Activated CD4-positive, alpha-beta T cell treated with anti-CD3 and anti-CD28 coated beads, Interleukin-2, amount 10 ng/mL, durations not matched to agents 7 days and 5 days (primary cell): ENCODE measurements around the gene ODC1. TPM values are rescaled to one million over a fixed set of nuclear protein-coding genes. Genes with fewer than 3 reads are reported as not detected.
"Not testable (repeated sequence)": the region's sequence is repeated elsewhere in the genome, so short reads cannot be mapped to it uniquely, and the experiment has no call there.

Experiments
- CTCF ChIA-PET: fragments of 350-600 bp; sonication (Branson Sonifier 250); formaldehyde crosslinking; loops from one replicate; lab custom pipeline; 2021; ENCODE audit warnings: antibody characterized with exemption; lab: Charles Lee
- POLR2A ChIA-PET: fragments of 350-600 bp; sonication (Branson Sonifier 250); formaldehyde crosslinking; loops from one replicate; lab custom pipeline; 2021; ENCODE audit warnings: antibody characterized with exemption; lab: Charles Lee
- DNase-seq: peaks from one replicate; pipeline ENCODE4 v3.0.0-alpha.2; 2020
- H3K27ac Mint-ChIP-seq: one replicate; pipeline ENCODE4 v1.8.0; 2021; ENCODE audit warnings: mild to moderate bottlenecking, moderate library complexity, mixed read lengths
- H3K27me3 Mint-ChIP-seq: one replicate; pipeline ENCODE4 v1.8.0; 2021; ENCODE audit warnings: mixed read lengths
- H3K36me3 Mint-ChIP-seq: one replicate; pipeline ENCODE4 v1.8.0; 2021; ENCODE audit warnings: low read depth, mixed read lengths
- H3K4me1 Mint-ChIP-seq: one replicate; pipeline ENCODE4 v1.8.0; 2021; ENCODE audit warnings: mixed read lengths
- H3K4me3 Mint-ChIP-seq: one replicate; pipeline ENCODE4 v1.8.0; 2021; ENCODE audit warnings: mild to moderate bottlenecking, moderate library complexity, mixed read lengths
- H3K9me3 Mint-ChIP-seq: one replicate; pipeline ENCODE4 v1.8.0; 2021; ENCODE audit warnings: mixed read lengths
- total RNA-seq, 2 experiments: library from RNA; stranded (reverse); gene quantifications; one replicate each; pipeline ENCODE4 v1.2.3, GENCODE V29; 2021

The ODC1 gene
- 10 to 100 TPM; 47.1 to 50.3 TPM for total RNA-seq

DNA sequence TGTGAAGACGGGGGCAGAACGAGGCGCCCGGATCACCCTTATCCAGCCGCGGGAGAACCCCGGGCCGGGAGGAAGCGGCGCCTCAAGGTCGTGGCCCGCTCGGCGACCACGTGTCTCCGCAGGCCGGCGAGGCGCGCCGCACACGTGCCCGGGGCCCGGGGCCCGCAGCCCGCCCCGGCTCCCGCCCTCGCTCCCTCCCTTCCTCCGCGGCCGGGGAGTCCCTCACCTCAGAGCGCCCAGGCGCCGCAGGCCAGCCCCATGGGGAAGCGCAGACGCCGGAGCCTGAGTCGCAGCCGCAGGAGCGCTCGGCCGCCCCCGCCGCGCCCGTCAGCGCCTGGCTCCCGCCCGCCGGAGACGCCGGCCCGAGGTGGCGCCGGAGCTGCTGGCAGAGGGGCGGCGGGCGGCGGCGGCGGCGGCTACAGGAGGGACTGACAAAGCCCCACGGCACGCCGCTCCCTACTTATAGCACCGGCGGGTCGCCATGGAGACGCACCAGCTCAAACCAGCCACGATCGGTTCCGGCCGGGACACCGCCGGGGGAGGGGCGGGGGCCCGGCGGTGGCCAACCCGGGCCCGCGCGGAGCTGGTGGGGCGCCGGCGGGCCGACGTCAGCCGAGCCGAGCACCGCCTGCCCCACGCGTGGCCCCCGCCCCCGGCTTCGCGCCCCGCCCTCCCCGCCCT, at the start of gene ODC1:
TSS of gene ODC1 (minus strand) at position 433 of the 681 bp plus-strand sequence. CDS start 3,295 bp downstream, outside the sequence.
- peak; percentile 97 for DNase-seq
- Mint-ChIP-seq H3K27me3 (no peaks in the 10 kb centered on the region), H3K4me1 (peaks cover 51% of the 10 kb centered on the region), H3K27ac (peak within 1 kb of the TSS; percentile 97), H3K9me3 (no peaks in the 10 kb centered on the region), H3K36me3 (peaks cover 23% of the 10 kb centered on the region), H3K4me3 (peak within 1 kb of the TSS; percentile 91)
- ChIA-PET POLR2A (interaction anchor here (0.6 kb wide), 1 partner anchor 230 kb away, joined by 9 read pairs; no protein-coding TSS in a partner anchor), CTCF (interaction anchor here (0.6 to 6.3 kb wide), 7 partner anchors 9 to 324 kb away, joined by 3 to 55 read pairs (median 4); no protein-coding TSS in a partner anchor)

DNA sequence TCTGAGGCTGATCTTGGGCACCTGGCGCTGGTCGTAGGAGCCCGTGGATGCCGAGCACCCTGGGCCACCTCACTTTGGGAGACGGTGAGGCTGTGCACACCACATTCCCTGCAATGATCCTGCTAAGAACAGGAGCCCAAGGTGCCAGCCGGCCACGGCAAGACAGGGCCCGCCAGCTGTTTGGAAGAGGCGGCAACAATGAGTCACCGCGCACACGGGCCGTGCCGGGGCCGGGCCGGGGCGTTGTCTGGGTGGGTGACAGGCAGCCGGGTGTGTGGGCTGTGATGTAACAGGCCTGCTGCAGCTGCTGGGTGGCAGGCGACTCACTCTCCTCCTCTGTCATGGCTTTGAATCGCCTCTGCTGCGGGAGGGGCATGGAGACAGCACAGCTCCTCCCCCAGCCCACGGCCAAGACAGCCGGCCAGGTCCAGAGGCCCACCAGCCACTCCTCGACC, 49.7 kb upstream of the ODC1 start:
- Mint-ChIP-seq H3K27ac (no peak overlapping the region), H3K4me3 (no peak overlapping the region), H3K9me3 (no peaks in the 10 kb centered on the region), H3K36me3 (no peaks in the 10 kb centered on the region), H3K27me3 (peaks cover 23% of the 10 kb centered on the region), H3K4me1 (peaks cover 27% of the 10 kb centered on the region)
- ChIA-PET POLR2A (no interaction called here), CTCF (interaction anchor here (0.9 to 1.1 kb wide), 3 partner anchors 14 to 48 kb away, joined by 3 read pairs; no protein-coding TSS in a partner anchor)
- peak; percentile 29 for DNase-seq

DNA sequence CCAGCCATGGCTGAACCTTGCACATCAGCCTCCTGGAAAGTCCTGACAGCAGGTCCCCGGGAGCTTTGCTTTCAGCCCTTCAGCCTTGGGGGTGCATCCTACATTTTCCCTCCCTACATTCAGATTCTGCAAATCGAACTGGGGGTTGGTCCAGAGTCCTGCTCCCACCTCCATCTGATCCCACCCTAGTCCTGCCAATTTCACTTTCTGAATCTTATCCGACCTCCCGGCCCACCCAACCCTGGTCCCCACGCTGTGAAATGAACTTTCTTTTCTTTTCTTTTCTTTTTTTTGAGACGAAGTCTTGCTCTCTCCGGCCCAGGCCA, 47.8 kb upstream of the ODC1 start:
- H3K9me3 Mint-ChIP-seq, result peaks cover 2% of the 10 kb centered on the region
- DNase-seq, result no peak
- H3K4me3 Mint-ChIP-seq, result no peak overlapping the region
- POLR2A ChIA-PET, result no interaction called here
- H3K27ac Mint-ChIP-seq, result no peak overlapping the region
- peaks cover 23% of the 10 kb centered on the region for H3K27me3 Mint-ChIP-seq
- H3K4me1 Mint-ChIP-seq, result peaks cover 29% of the 10 kb centered on the region
- H3K36me3 Mint-ChIP-seq, result no peaks in the 10 kb centered on the region
- CTCF ChIA-PET, result interaction anchor here (1.3 kb wide), 1 partner anchor 8 kb away, joined by 3 read pairs; no protein-coding TSS in a partner anchor

DNA sequence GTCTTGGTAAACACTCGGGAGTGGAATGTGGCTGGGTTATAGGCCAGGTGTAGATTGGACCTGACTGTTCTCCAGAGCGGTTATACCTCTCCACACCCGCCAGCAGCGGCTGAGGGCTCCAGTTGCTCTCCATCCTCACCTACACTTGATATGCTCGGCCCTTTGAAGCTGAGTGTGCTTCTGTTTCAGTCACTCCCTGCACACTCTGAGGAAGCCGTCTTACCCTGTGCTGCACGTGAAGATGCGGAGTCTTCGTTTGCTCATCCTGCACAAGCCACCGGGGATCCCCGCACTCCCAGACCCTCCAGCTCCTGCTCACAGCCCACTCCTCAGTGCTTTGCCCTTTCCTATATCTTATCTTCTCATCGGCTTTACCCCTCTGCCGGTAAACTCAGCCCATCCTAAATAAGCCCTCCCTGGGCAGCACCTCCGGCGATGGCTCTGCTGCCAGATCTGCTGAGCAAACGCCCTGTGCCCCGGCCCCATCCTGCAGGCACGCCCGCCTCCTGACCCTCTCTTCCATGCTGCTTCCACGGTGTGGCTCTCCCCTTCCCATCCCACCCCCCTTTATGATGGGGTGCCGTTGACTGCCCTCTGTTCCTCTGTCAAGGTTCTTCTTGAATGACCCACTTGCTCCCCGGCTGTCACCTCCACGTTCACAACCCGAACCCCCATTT, 47.3 kb upstream of the ODC1 start:
- Mint-ChIP-seq H3K9me3 (peaks cover 2% of the 10 kb centered on the region), H3K36me3 (no peaks in the 10 kb centered on the region), H3K4me3 (no peak overlapping the region), H3K27ac (peak overlapping the region; percentile 65), H3K4me1 (peaks cover 29% of the 10 kb centered on the region), H3K27me3 (peaks cover 23% of the 10 kb centered on the region)
- CTCF ChIA-PET, result interaction anchor here (1.3 kb wide), 1 partner anchor 9 kb away, joined by 3 read pairs; no protein-coding TSS in a partner anchor
- POLR2A ChIA-PET, result no interaction called here
- DNase-seq, result no peak

DNA sequence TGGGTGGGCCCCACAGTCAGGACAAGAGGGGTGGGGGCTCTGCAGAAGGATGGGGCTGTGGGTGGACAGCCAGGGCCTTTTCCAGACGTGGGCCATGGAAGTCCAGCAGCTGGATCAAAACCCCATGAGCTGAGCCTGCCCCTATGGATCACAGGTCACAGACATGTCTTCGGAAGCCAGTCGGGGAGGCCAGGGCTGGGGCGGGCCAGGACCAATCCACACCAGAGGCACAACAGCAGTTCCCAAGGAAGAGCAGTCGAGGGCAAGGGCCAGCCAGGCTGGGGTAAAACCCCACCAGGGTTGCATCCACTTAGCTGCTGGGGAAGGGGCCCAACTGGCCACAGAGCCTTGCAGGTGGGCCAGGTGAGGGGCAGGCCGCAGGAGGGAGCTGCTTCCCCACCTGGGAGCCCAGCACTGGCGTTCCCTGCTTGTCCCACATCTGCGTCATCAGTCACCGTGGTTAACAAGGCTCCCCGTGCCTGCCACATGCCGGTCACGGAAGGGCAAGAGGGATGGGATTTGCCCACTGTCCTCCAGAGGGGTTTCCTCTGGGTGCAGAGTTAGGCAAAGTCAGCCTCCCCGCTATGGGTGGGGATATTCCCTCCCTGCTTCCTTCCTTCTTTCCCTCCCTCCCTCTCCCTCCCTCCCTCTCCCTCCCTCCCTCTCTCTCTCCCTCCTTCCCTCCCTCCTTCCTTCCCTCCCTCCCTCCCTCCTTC, 46.4 kb upstream of the ODC1 start:
- POLR2A ChIA-PET, result no interaction called here

DNA sequence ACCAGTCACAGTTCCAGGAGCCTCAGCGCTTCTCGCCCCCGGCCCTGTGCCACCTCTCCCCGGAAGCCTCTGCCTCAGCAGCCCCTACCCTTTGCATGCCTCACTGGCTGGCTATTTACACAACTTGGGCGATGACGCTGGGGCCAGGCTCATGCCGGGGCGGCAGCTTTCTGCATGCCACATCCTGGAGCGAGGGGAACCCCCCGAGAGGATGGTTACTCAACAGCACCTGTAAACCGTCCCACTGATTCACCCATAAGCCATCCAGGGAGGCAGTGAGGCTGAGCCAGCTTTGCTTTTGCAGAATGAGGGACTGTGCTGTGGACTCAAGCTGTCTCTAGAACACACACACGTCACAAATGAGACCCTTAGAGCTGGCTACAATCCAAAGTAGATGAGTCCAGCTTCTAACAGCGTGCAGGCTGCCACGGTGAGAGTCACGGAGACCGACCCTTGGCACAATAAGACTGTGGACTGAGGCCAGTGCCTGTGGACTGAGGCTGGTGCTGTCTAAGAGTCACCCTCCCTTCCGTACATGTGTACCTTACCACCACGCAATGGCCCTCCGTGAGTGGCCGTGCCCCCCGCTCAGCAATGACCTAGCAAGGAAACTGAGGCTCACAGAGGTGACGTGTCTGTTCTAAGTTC, 45.6 kb upstream of the ODC1 start:
- peak overlapping the region; percentile 88 for H3K27ac Mint-ChIP-seq
- no peaks in the 10 kb centered on the region for H3K36me3 Mint-ChIP-seq
- DNase-seq, result peak; percentile 86
- no peak overlapping the region for H3K4me3 Mint-ChIP-seq
- peaks cover 2% of the 10 kb centered on the region for H3K9me3 Mint-ChIP-seq
- ChIA-PET CTCF (interaction anchor here (0.7 to 0.8 kb wide), 2 partner anchors 10 to 18 kb away, joined by 3 read pairs; no protein-coding TSS in a partner anchor), POLR2A (no interaction called here)
- peaks cover 24% of the 10 kb centered on the region for H3K27me3 Mint-ChIP-seq
- H3K4me1 Mint-ChIP-seq, result peaks cover 29% of the 10 kb centered on the region

More for the DNA sequence above, 46.4 kb upstream of the ODC1 start:
- no peak for DNase-seq
- Mint-ChIP-seq H3K36me3 (no peaks in the 10 kb centered on the region), H3K4me3 (no peak overlapping the region), H3K27me3 (peaks cover 23% of the 10 kb centered on the region), H3K4me1 (peaks cover 29% of the 10 kb centered on the region), H3K27ac (peak overlapping the region; percentile 88), H3K9me3 (peaks cover 2% of the 10 kb centered on the region)
- CTCF ChIA-PET, result interaction anchor here (0.7 to 1.3 kb wide), 2 partner anchors 10 to 17 kb away, joined by 3 read pairs; no protein-coding TSS in a partner anchor

DNA sequence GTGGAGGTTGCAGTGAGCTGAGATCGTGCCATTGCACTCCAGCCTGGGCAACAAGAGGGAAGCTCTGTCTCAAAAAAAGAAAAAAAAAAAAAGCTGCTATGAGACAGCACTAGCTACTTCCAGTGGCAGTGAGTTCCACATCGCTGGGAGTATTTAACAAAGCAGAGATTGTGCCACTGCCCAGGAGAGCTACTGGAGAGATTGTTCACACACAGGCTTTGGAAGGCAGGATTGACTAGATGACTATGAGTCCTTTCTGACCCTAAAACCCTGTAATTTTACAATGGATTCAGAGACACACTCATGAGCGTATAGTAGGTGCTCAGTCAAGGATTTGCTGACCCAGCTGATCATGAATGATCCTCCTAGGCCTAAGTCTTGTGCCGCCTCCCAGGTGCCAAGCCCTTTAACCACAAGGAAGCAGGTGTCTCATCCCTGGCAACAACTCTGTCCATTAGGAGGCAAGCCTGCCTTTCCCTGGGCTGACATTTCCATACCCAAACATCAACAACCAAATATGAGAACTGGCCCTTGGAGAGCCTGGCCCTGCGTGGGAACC, 45.0 kb upstream of the ODC1 start:
- Mint-ChIP-seq H3K27me3 (peaks cover 25% of the 10 kb centered on the region), H3K4me3 (no peak overlapping the region), H3K36me3 (no peaks in the 10 kb centered on the region), H3K4me1 (peaks cover 28% of the 10 kb centered on the region), H3K27ac (peak overlapping the region; percentile 88), H3K9me3 (peaks cover 2% of the 10 kb centered on the region)
- no peak for DNase-seq
- CTCF ChIA-PET, result interaction anchor here (0.8 to 1.2 kb wide), 2 partner anchors 11 to 12 kb away, joined by 3 to 5 read pairs; no protein-coding TSS in a partner anchor
- POLR2A ChIA-PET, result no interaction called here

DNA sequence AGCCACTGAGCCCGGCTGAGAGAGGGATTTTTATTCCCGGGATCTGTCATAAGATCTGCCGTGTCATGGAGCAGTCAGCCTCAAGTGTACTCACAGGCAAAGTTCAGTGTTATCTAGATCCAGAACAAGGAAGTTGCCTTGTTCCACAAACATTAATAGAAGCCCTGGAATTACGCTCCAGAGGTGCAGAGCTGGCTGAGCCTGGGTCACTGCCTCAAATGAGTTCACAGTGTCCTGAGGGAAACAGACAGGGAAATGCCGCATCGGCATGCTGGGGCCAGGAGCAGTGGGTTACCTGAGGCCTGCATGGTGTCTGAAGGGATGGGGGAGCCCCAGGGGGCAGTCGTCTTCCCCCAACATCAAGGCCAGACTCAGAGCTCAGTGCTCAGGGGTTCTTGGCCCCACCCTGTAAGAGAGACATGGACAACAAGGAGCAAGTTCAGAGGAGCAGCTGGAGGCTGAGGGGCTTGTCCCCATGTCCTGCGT, 42.7 kb upstream of the ODC1 start:
- no peak for DNase-seq
- H3K4me1 Mint-ChIP-seq, result peaks cover 26% of the 10 kb centered on the region
- no peak overlapping the region for H3K4me3 Mint-ChIP-seq
- H3K27ac Mint-ChIP-seq, result no peak overlapping the region
- ChIA-PET CTCF (no interaction called here), POLR2A (no interaction called here)
- H3K27me3 Mint-ChIP-seq, result peaks cover 21% of the 10 kb centered on the region
- H3K9me3 Mint-ChIP-seq, result peaks cover 2% of the 10 kb centered on the region
- H3K36me3 Mint-ChIP-seq, result no peaks in the 10 kb centered on the region

DNA sequence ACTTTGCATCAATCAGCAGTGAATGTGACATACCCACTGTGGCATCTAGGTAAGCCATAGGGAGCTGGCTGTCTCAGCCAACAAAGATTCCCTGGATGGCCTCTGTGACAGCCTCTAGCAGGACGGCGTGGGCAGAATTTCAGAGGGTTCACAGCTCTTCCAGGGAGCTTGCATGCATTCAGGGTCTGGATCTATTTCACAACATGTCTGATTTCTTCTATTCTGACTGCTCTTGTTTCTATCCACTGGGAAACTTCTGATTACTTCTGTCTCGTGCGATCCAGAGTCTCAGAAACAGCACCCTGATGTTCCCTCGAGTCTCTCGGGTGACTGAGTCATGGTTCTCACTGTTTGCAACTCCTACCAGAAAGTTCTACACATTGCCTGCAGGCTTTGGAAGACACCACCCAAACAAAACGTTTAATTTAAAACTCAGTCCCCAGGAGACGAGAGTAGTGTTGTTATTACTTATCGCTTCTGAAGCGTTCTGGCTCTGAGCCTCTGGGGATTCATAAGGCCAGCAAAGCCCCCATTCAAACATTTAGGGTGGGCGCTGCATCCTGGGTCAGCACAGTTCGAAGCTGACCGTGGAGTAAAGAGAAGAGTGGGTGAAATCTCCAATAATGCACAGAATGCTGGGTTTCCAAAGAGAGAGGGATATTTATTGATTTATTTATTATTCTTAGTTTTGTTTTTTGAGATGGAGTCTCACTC, 41.9 kb upstream of the ODC1 start:
- H3K36me3 Mint-ChIP-seq, result no peaks in the 10 kb centered on the region
- CTCF ChIA-PET, result no interaction called here
- POLR2A ChIA-PET, result no interaction called here
- peaks cover 17% of the 10 kb centered on the region for H3K4me1 Mint-ChIP-seq
- peaks cover 12% of the 10 kb centered on the region for H3K27me3 Mint-ChIP-seq
- DNase-seq, result no peak
- no peak overlapping the region for H3K27ac Mint-ChIP-seq
- peaks cover 2% of the 10 kb centered on the region for H3K9me3 Mint-ChIP-seq
- no peak overlapping the region for H3K4me3 Mint-ChIP-seq

DNA sequence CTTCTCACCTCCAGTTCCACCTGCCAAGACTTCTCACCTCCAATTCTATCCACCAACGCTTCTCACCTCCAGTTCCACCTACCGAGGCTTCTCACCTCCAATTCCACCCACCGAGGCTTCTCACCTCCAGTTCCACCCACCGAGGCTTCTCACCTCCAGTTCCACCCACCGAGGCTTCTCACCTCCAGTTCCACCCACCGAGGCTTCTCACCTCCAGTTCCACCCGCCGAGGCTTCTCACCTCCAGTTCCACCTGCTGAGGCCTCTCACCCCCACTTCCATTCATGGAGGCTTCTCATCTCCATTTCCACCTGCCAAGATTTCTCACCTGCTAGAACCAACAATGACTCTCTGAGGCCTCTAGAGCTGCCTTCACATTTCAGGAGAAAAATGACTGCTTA, 40.0 kb upstream of the ODC1 start:
- peaks cover 17% of the 10 kb centered on the region for H3K27me3 Mint-ChIP-seq
- DNase-seq, H3K36me3 Mint-ChIP-seq, CTCF ChIA-PET, H3K9me3 Mint-ChIP-seq, H3K27ac Mint-ChIP-seq, H3K4me3 Mint-ChIP-seq, H3K4me1 Mint-ChIP-seq: not testable (repeated sequence)
- POLR2A ChIA-PET, result interaction anchor here (0.6 kb wide), 1 partner anchor 88 kb away, joined by 4 read pairs; no protein-coding TSS in a partner anchor

DNA sequence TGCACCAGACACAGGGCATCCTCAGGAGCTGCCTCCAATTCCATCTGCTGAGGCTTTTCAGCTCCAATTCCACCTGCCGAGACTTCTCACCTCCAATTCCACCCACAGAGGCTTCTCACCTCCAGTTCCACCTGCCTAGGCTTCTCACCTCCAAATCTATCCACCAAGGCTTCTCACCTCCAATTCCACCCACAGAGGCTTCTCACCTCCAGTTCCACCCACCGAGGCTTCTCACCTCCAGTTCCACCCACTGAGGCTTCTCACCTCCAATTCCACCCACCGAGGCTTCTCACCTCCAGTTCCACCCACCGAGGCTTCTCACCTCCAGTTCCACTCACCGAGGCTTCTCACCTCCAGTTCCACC, 39.6 kb upstream of the ODC1 start:
- H3K27ac Mint-ChIP-seq, DNase-seq, H3K4me1 Mint-ChIP-seq, H3K36me3 Mint-ChIP-seq, H3K4me3 Mint-ChIP-seq, H3K9me3 Mint-ChIP-seq, CTCF ChIA-PET, POLR2A ChIA-PET: not testable (repeated sequence)
- peaks cover 17% of the 10 kb centered on the region for H3K27me3 Mint-ChIP-seq
